Caco-2 (cell line): ENCODE data around the gene ARHGAP19. TPM values are rescaled to one million over a fixed set of nuclear protein-coding genes. Genes with fewer than 3 reads are reported as not detected.

Experiments
- BruUV-seq: library from RNA; stranded (reverse); fragments of 400-500 nt; replicated peaks from 2 replicates; lab custom pipeline; 2021; lab: Mats Ljungman, UMichigan
- CTCF ChIA-PET: fragments of 300-600 bp; sonication (Branson Sonifier 250); formaldehyde crosslinking; loops from one replicate; lab custom pipeline; 2022; ENCODE audit warnings: antibody characterized with exemption; lab: Charles Lee
- POLR2A ChIA-PET: fragments of 300-600 bp; sonication (Branson Sonifier 250); formaldehyde crosslinking; loops from one replicate; lab custom pipeline; 2022; ENCODE audit warnings: antibody characterized with exemption; lab: Charles Lee
- DNase-seq, 2 experiments: peaks; one replicate each; pipeline versions ENCODE4 v3.0.0 to v3.0.0-alpha.2; 2020 to 2022
- H3K27me3 ChIP-seq: replicated peaks from 2 replicates; pipeline ENCODE4 v1.6.0; 2011; ENCODE audit warnings: low read length; ENCODE audit not compliant: control insufficient read depth, insufficient read depth
- H3K36me3 ChIP-seq: 2 replicates; pipeline ENCODE4 v1.5.1; 2011; ENCODE audit warnings: low read length; ENCODE audit not compliant: control insufficient read depth, insufficient read depth
- H3K4me1 ChIP-seq: fragments of 250-450 bp; sonication (Bioruptor Pico); 2 replicates; pipeline ENCODE4 v1.5.1; 2020; ENCODE audit warnings: mild to moderate bottlenecking
- H3K4me3 ChIP-seq: 2 replicates; pipeline ENCODE4 v1.5.1; 2011; ENCODE audit warnings: low read depth, mild to moderate bottlenecking, control low read depth, low read length
- H3K9me3 ChIP-seq: fragments of 250-450 bp; sonication (Bioruptor Pico); 2 replicates; pipeline ENCODE4 v1.5.1; 2020; ENCODE audit warnings: mild to moderate bottlenecking, moderate library complexity
- H3K27ac Mint-ChIP-seq: one replicate; pipeline ENCODE4 v1.8.0; 2022; ENCODE audit warnings: mixed read lengths; ENCODE audit not compliant: unreplicated experiment
- H3K27me3 Mint-ChIP-seq: one replicate; pipeline ENCODE4 v1.8.0; 2022; ENCODE audit warnings: mixed read lengths; ENCODE audit not compliant: insufficient read depth, unreplicated experiment
- H3K36me3 Mint-ChIP-seq: one replicate; pipeline ENCODE4 v1.8.0; 2022; ENCODE audit warnings: mild to moderate bottlenecking, mixed read lengths; ENCODE audit not compliant: insufficient read depth, unreplicated experiment
- H3K4me1 Mint-ChIP-seq: one replicate; pipeline ENCODE4 v1.8.0; 2022; ENCODE audit warnings: low read depth, mixed read lengths; ENCODE audit not compliant: unreplicated experiment
- H3K4me3 Mint-ChIP-seq: one replicate; pipeline ENCODE4 v1.8.0; 2022; ENCODE audit warnings: mild to moderate bottlenecking, moderate library complexity, mixed read lengths; ENCODE audit not compliant: unreplicated experiment
- H3K9me3 Mint-ChIP-seq: one replicate; pipeline ENCODE4 v1.8.0; 2022; ENCODE audit warnings: mixed read lengths; ENCODE audit not compliant: unreplicated experiment
- CTCF ChIP-seq, 2 experiments: fragments of 200-600 bp in 1 of 2; IDR thresholded peaks; 1 replicate in 1 of 2; 2 replicates in 1 of 2; pipeline versions ENCODE4 v1.5.1 to v1.8.0; 2011 to 2022; ENCODE audit warnings: antibody characterized with exemption in 1 of 2, control low read depth in 1 of 2, inconsistent platforms in 1 of 2, low read depth in 1 of 2, low read length in 1 of 2, mild to moderate bottlenecking in 1 of 2, moderate library complexity in 1 of 2; ENCODE audit not compliant: insufficient read depth in 1 of 2, severe bottlenecking in 1 of 2, unreplicated experiment in 1 of 2
- intact Hi-C: fragments of 100-400 bp; cut with micrococcal nuclease; formaldehyde crosslinking; loops from one replicate; pipeline ENCODE4 v1.10.0; 2022; ENCODE audit not compliant: unreplicated experiment
- total RNA-seq: library from RNA; stranded (reverse); gene quantifications from 2 replicates; pipeline ENCODE4 v1.2.3, GENCODE V29; 2022

ARHGAP19 gene
- total RNA-seq, 1 experiment from 2014 or later, result 13.9 TPM

DNA sequence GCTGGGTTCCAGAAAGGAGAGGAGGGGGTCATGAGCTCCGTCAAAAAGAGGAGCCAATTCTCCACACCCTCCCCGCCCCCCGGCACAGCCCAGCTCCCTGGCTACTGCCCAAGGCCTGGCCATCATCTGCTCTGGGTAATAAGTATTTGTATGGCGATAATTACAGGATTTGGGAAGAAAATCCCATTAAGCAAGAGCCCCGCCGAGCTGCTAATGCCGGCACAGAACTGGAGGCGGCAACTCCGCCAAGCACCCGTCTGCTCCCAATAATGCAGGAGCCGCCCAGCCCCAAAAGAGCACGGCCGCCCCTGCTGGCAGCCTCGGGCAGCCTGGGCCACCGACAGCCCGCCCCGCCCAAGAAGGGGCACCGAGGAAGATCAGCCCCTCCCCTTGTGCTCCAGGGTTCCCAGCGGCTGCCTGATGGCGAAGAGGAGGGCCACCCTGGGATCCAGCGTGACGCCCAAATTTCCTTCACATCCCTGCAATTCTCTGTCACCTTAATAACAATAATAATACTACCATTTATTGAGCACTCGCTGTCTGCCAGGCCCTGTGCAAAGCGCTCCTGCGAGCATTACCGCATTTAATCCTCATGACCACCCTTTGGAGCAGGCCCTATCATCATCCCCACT, 112.6 kb downstream of the ARHGAP19 start:
- no peaks in the 10 kb centered on the region for H3K9me3 ChIP-seq
- H3K27me3 ChIP-seq, result no peaks in the 10 kb centered on the region; the same call in 1 of the 2 replicates
- ChIA-PET CTCF (interaction anchor here (0.7 kb wide), 1 partner anchor 13 kb away, joined by 11 read pairs; no protein-coding TSS in a partner anchor), POLR2A (no interaction called here)
- no peak overlapping the region for H3K4me3 ChIP-seq
- peaks cover 28% of the 10 kb centered on the region for H3K27me3 Mint-ChIP-seq
- H3K9me3 Mint-ChIP-seq, result no peaks in the 10 kb centered on the region
- DNase-seq, result no peak
- BruUV-seq, result no TSS peak
- intact Hi-C loops, result no loop called here
- no peak for TF ChIP-seq CTCF (IDR thresholded peaks at IDR 0.05; ENCODE audit: insufficient read depth in 1 of 2, low read depth in 1 of 2, low read length in 1 of 2, severe bottlenecking in 1 of 2, unreplicated experiment in 1 of 2)
- no peaks in the 10 kb centered on the region for H3K4me1 Mint-ChIP-seq
- no peaks in the 10 kb centered on the region for H3K36me3 Mint-ChIP-seq
- no peak overlapping the region for H3K27ac Mint-ChIP-seq
- H3K4me1 ChIP-seq, result no peaks in the 10 kb centered on the region
- no peak overlapping the region for H3K4me3 Mint-ChIP-seq
- no peaks in the 10 kb centered on the region for H3K36me3 ChIP-seq

GRCh38 chr10:97179311-97179710, 113.1 kb downstream of the ARHGAP19 start:
- no TSS peak for BruUV-seq
- no peaks in the 10 kb centered on the region for H3K4me1 Mint-ChIP-seq
- Histone ChIP-seq H3K9me3 (no peaks in the 10 kb centered on the region), H3K4me3 (no peak overlapping the region), H3K4me1 (no peaks in the 10 kb centered on the region), H3K36me3 (no peaks in the 10 kb centered on the region), H3K27me3 (no peaks in the 10 kb centered on the region; the same call in 1 of the 2 replicates)
- no peak for TF ChIP-seq CTCF (IDR thresholded peaks at IDR 0.05; ENCODE audit: insufficient read depth in 1 of 2, low read depth in 1 of 2, low read length in 1 of 2, severe bottlenecking in 1 of 2, unreplicated experiment in 1 of 2)
- no peak overlapping the region for H3K4me3 Mint-ChIP-seq
- peaks cover 23% of the 10 kb centered on the region for H3K27me3 Mint-ChIP-seq
- CTCF ChIA-PET, result no interaction called here
- intact Hi-C loops, result no loop called here
- no peaks in the 10 kb centered on the region for H3K36me3 Mint-ChIP-seq
- H3K27ac Mint-ChIP-seq, result no peak overlapping the region
- POLR2A ChIA-PET, result no interaction called here
- H3K9me3 Mint-ChIP-seq, result no peaks in the 10 kb centered on the region
- DNase-seq, result no peak

- no TSS peak for BruUV-seq
- Histone ChIP-seq H3K4me1 (no peaks in the 10 kb centered on the region), H3K9me3 (no peaks in the 10 kb centered on the region), H3K27me3 (no peaks in the 10 kb centered on the region; the same call in 1 of the 2 replicates), H3K36me3 (no peaks in the 10 kb centered on the region), H3K4me3 (no peak overlapping the region)
- Mint-ChIP-seq H3K9me3 (no peaks in the 10 kb centered on the region), H3K4me1 (no peaks in the 10 kb centered on the region), H3K27me3 (peaks cover 10% of the 10 kb centered on the region), H3K27ac (no peak overlapping the region), H3K36me3 (no peaks in the 10 kb centered on the region), H3K4me3 (no peak overlapping the region)
- DNase-seq, result no peak
- ChIA-PET POLR2A (no interaction called here), CTCF (no interaction called here)
- no peak for TF ChIP-seq CTCF (IDR thresholded peaks at IDR 0.05; ENCODE audit: insufficient read depth in 1 of 2, low read depth in 1 of 2, low read length in 1 of 2, severe bottlenecking in 1 of 2, unreplicated experiment in 1 of 2)
- intact Hi-C loops, result no loop called here
Observed at GRCh38 chr10:97178074-97178473, 114.4 kb downstream of the ARHGAP19 start.
